Psoas muscle (tissue), 8 donors: ENCODE measurements around the gene MET. TPM values are rescaled to one million over a fixed set of nuclear protein-coding genes. Genes with fewer than 3 reads are reported as not detected.

Experiments
- ATAC-seq, 4 donors: fragments of 200-7000 bp; cut with Tn5 transposase; one replicate each; pipeline ENCODE4 v1.9.1; 2020; ENCODE audit warnings: moderate library complexity in 3 of 4, mild to moderate bottlenecking in 2 of 4
- DNase-seq, 2 donors: peaks; one replicate each; pipeline ENCODE4 v3.0.0-alpha.2; 2020
- H3K27ac ChIP-seq: fragments of 200-600 bp; one replicate; pipeline ENCODE4 v1.8.0; 2022
- H3K27me3 ChIP-seq, 3 donors: fragments of 200-600 bp in 1 of 3; one replicate each; pipeline versions ENCODE4 v1.6.1 to v1.8.0; 2013 to 2022; ENCODE audit warnings: low read length in 2 of 3, mild to moderate bottlenecking in 2 of 3, moderate library complexity in 1 of 3; ENCODE audit not compliant: insufficient read depth in 3 of 3
- H3K36me3 ChIP-seq, 2 donors: fragments of 200-600 bp in 1 of 2; one replicate each; pipeline versions ENCODE4 v1.6.1 to v1.8.0; 2013 to 2022; ENCODE audit warnings: low read depth in 1 of 2, mild to moderate bottlenecking in 1 of 2, moderate library complexity in 1 of 2; ENCODE audit not compliant: insufficient read depth in 1 of 2
- H3K4me1 ChIP-seq: fragments of 200-600 bp; one replicate; pipeline ENCODE4 v1.8.0; 2022
- H3K4me3 ChIP-seq: fragments of 200-600 bp; one replicate; pipeline ENCODE4 v1.8.0; 2022; ENCODE audit warnings: mild to moderate bottlenecking
- H3K9me3 ChIP-seq: fragments of 200-600 bp; one replicate; pipeline ENCODE4 v1.8.0; 2022
- CTCF ChIP-seq: fragments of 200-600 bp; IDR thresholded peaks from one replicate; pipeline ENCODE4 v1.8.0; 2022; ENCODE audit warnings: antibody characterized with exemption
- WGBS, 3 donors: extraction: QIAGEN DNeasy Blood & Tissue Kit; methylation state at CpG; one replicate each; pipeline versions ENCODE4 v1.1.6 to v1.1.7; 2013; 5-methylcytosine and 5-hydroxymethylcytosine counted together
- intact Hi-C, 2 donors: fragments of 100-400 bp; cut with DNase I; formaldehyde crosslinking; loops; one replicate each; pipeline versions ENCODE4 v1.11.0 to v1.14.2; 2022
- polyA plus RNA-seq, 3 donors: library from polyadenylated mRNA; stranded (reverse); fragments of 200-250 nt; gene quantifications; one replicate each; pipeline ENCODE4 v1.2.3, GENCODE V29; 2013
- total RNA-seq, 4 donors: library from RNA; stranded (reverse); fragmentation: NEBNext Ultra II Directional in 2 of 4; extraction: Animal tissue kit (Norgen Biotek cat#: 25700) in 2 of 4; gene quantifications; one replicate each; pipeline versions ENCODE4 v1.2.1 to v1.2.4, GENCODE V29; 2021 to 2023
- donor health status: healthy with polysubstance abuse.
- donor health status: DM: no; HTN: no; CAD: no; lungs with moderate emphysema.
- donor health status: Bipolar disorder and iron deficiency.
- donor health status: healthy.
- donor health status: DM: yes; HTN: yes; CAD: no.
- donor health status: DM: no; HTN: no; CAD: no.
- donor health status: DM: no; HTN: no; CAD: no.
- donor health status: DM: yes; HTN: yes; CAD: no.

The MET gene
- total and polyA plus RNA-seq, 7 donors, result 5.9 to 84.1 (median 23.2) TPM

- TF ChIP-seq CTCF, result no peak
- Histone ChIP-seq H3K27me3 (no peaks in the 10 kb centered on the region), H3K36me3 (peaks cover 0 to 3% of the 10 kb centered on the region in 2 donors), H3K4me3 (peak overlapping the region; percentile 50), H3K4me1 (peaks cover 43% of the 10 kb centered on the region), H3K27ac (peak overlapping the region; percentile 60), H3K9me3 (no peaks in the 10 kb centered on the region)
- DNase-seq (no peak), ATAC-seq (no peak)
- intact Hi-C loops, result loop anchor here in 1 of 2 donors (5.0 kb wide), 1 partner anchor 35 kb away; the partner anchor contains the start of gene MET
- WGBS, 3 donors, result 77 to 89% (median 78%) methylated on average over 3 of the region's 3 CpGs
These were observed 35.3 kb downstream of the MET start for GRCh38 chr7:116707289-116707688.

GRCh38 chr7:116708248-116708647 is 36.3 kb downstream of the MET start:
- 77 to 98% (median 89%) methylated on average over 1 of the region's 1 CpG for WGBS, 3 donors
- H3K4me3 ChIP-seq, result no peak overlapping the region
- no peaks in the 10 kb centered on the region for H3K27me3 ChIP-seq
- H3K36me3 ChIP-seq, result peaks cover 0 to 3% of the 10 kb centered on the region in 2 donors
- no peaks in the 10 kb centered on the region for H3K9me3 ChIP-seq
- DNase-seq (no peak), ATAC-seq (no peak)
- H3K4me1 ChIP-seq, result peaks cover 39% of the 10 kb centered on the region
- no peak overlapping the region for H3K27ac ChIP-seq
- intact Hi-C loops, result loop anchor here in 1 of 2 donors (5.0 kb wide), 1 partner anchor 36 kb away; the partner anchor contains the start of gene MET
- TF ChIP-seq CTCF, result no peak

- no peak for ATAC-seq
- no peak overlapping the region for H3K27ac ChIP-seq
- TF ChIP-seq CTCF, result no peak
- H3K27me3 ChIP-seq, result no peaks in the 10 kb centered on the region
- peaks cover 0 to 3% of the 10 kb centered on the region in 2 donors for H3K36me3 ChIP-seq
- H3K4me1 ChIP-seq, result peaks cover 39% of the 10 kb centered on the region
- WGBS, 3 donors, result 95 to 100% (median 96%) methylated on average over 1 of the region's 1 CpG
- intact Hi-C loops, result loop anchor here in 1 of 2 donors (5.0 kb wide), 1 partner anchor 37 kb away; the partner anchor contains the start of gene MET
- no peak for DNase-seq
- no peaks in the 10 kb centered on the region for H3K9me3 ChIP-seq
- H3K4me3 ChIP-seq, result no peak overlapping the region
These were observed 36.9 kb downstream of the MET start for GRCh38 chr7:116708861-116709260.

- no peak overlapping the region for H3K27ac ChIP-seq
- 74 to 86% (median 78%) methylated on average over 4 of the region's 4 CpGs for WGBS, 3 donors
These were observed 37.3 kb downstream of the MET start for GRCh38 chr7:116709336-116709735.

More at GRCh38 chr7:116709336-116709735, 37.3 kb downstream of the MET start:
- no peak for ATAC-seq
- Histone ChIP-seq H3K4me1 (peaks cover 39% of the 10 kb centered on the region), H3K27me3 (no peaks in the 10 kb centered on the region), H3K9me3 (no peaks in the 10 kb centered on the region), H3K36me3 (no peaks in the 10 kb centered on the region), H3K4me3 (no peak overlapping the region)
- TF ChIP-seq CTCF, result no peak
- intact Hi-C loops, result loop anchor here in 1 of 2 donors (5.0 kb wide), 1 partner anchor 37 kb away; the partner anchor contains the start of gene MET
- no peak for DNase-seq
